Lower leg skin (tissue), 4 donors: ENCODE data around the gene KIRREL2. TPM values are rescaled to one million over a fixed set of nuclear protein-coding genes. Genes with fewer than 3 reads are reported as not detected.
"Not testable (repeated sequence)": the region's sequence is repeated elsewhere in the genome, so short reads cannot be mapped to it uniquely, and the experiment has no call there.

ENCODE experiments used
- DNase-seq, 2 donors: peaks; one replicate each; pipeline ENCODE4 v3.0.0-alpha.2; 2019; ENCODE audit warnings: low spot score in 2 of 2
- H3K4me3 ChIP-seq: fragments of 200-600 bp; sonication (generic); 2 replicates; pipeline ENCODE4 v1.5.1; 2017; ENCODE audit warnings: mild to moderate bottlenecking, low read depth; ENCODE audit not compliant: poor library complexity, severe bottlenecking
- CTCF ChIP-seq, 3 donors: fragments of 450-650 bp; IDR thresholded peaks; one replicate each; pipeline ENCODE4 v1.5.1; 2016; ENCODE audit warnings: antibody characterized with exemption in 3 of 3, mild to moderate bottlenecking in 3 of 3, moderate library complexity in 2 of 3
- POLR2A ChIP-seq, 2 donors: fragments of 450-650 bp; IDR thresholded peaks; one replicate each; pipeline ENCODE4 v1.6.1; 2016 to 2017; ENCODE audit warnings: antibody characterized with exemption in 2 of 2, mild to moderate bottlenecking in 1 of 2, moderate library complexity in 1 of 2
- WGBS, 2 donors: methylation state at CpG; one replicate each; pipeline ENCODE4 v1.1.5; 2018; 5-methylcytosine and 5-hydroxymethylcytosine counted together
- intact Hi-C: fragments of 100-400 bp; cut with DNase I; formaldehyde crosslinking; loops from one replicate; pipeline ENCODE4 v1.15.0; 2023; ENCODE audit warnings: low total_unique reads
- total RNA-seq, 4 donors: library from RNA; depleted of rRNA; stranded (reverse); fragments of >200 nt; gene quantifications; one replicate each; pipeline ENCODE4 v1.1.0, GENCODE V29; 2016

The KIRREL2 gene
- total RNA-seq, 4 donors from 2014 or later: 0.32 TPM; not detected in 3

- 8 to 11% methylated on average over 12 of the region's 12 CpGs for WGBS, 2 donors
- H3K4me3 ChIP-seq: no peak overlapping the region
- DNase-seq: peak in 1 of 2 donors; percentile 27
- no peak for TF ChIP-seq CTCF (IDR thresholded peaks at IDR 0.05)
- no peak for TF ChIP-seq POLR2A (IDR thresholded peaks at IDR 0.05)
- intact Hi-C loops: no loop called here
These were observed 27.9 kb upstream of the KIRREL2 start for GRCh38 chr19:35828692-35829301.

- TF ChIP-seq CTCF (IDR thresholded peaks at IDR 0.05) (no peak), POLR2A (IDR thresholded peaks at IDR 0.05) (no peak)
- no peak overlapping the region for H3K4me3 ChIP-seq
- WGBS, 2 donors: 69 to 74% methylated on average over 18 of the region's 18 CpGs
- DNase-seq: no peak
- intact Hi-C loops: no loop called here
These were observed 25.7 kb upstream of the KIRREL2 start for GRCh38 chr19:35830986-35831385.

GRCh38 chr19:35832054-35832453, 24.7 kb upstream of the KIRREL2 start:
- WGBS, 2 donors: 67 to 69% methylated on average over 4 of the region's 4 CpGs
- intact Hi-C loops: no loop called here
- TF ChIP-seq CTCF (IDR thresholded peaks at IDR 0.05): no peak
- no peak for TF ChIP-seq POLR2A (IDR thresholded peaks at IDR 0.05)
- H3K4me3 ChIP-seq: no peak overlapping the region
- DNase-seq: no peak

GRCh38 chr19:35833972-35834371, 22.7 kb upstream of the KIRREL2 start:
- no peak for TF ChIP-seq POLR2A (IDR thresholded peaks at IDR 0.05)
- TF ChIP-seq CTCF (IDR thresholded peaks at IDR 0.05): no peak
- 62 to 66% methylated on average over 7 of the region's 7 CpGs for WGBS, 2 donors
- H3K4me3 ChIP-seq: no peak overlapping the region
- no peak for DNase-seq
- intact Hi-C loops: no loop called here

GRCh38 chr19:35836096-35836495, 20.6 kb upstream of the KIRREL2 start:
- 50 to 58% methylated on average over 11 of the region's 11 CpGs for WGBS, 2 donors
- DNase-seq, H3K4me3 ChIP-seq, intact Hi-C loops: not testable (repeated sequence)

- DNase-seq: no peak
- WGBS, 2 donors: 78 to 87% methylated on average over 13 of the region's 13 CpGs
- TF ChIP-seq CTCF (IDR thresholded peaks at IDR 0.05) (no peak), POLR2A (IDR thresholded peaks at IDR 0.05) (no peak)
- intact Hi-C loops: no loop called here
- H3K4me3 ChIP-seq: no peak overlapping the region
These were observed 14.6 kb upstream of the KIRREL2 start for GRCh38 chr19:35841961-35842595.
